GM12878 (cell line): ENCODE results near the gene IPMK. TPM values are rescaled to one million over a fixed set of nuclear protein-coding genes. Genes with fewer than 3 reads are reported as not detected.
"Not testable (repeated sequence)": the region's sequence is repeated elsewhere in the genome, so short reads cannot be mapped to it uniquely, and the experiment has no call there.

ENCODE experiments used
- ATAC-seq: fragments of 200-7000 bp; cut with Tn5 transposase; 3 replicates; pipeline ENCODE4 v1.9.1; 2020; ENCODE audit warnings: mild to moderate bottlenecking, moderate library complexity
- BruUV-seq: library from RNA; stranded (reverse); fragments of 400-500 nt; replicated peaks from 2 replicates; lab custom pipeline; 2021; lab: Mats Ljungman, UMichigan
- CTCF ChIA-PET: fragments of 300-600 bp; sonication (Branson Sonifier 250); formaldehyde crosslinking; extraction: SDS; loops from one replicate; lab custom pipeline; 2021; ENCODE audit warnings: inconsistent platforms; lab: Yijun Ruan, JAX
- POLR2A ChIA-PET: fragments of 350-600 bp; formaldehyde crosslinking; extraction: SDS; loops from one replicate; lab custom pipeline; 2021; ENCODE audit warnings: inconsistent platforms; lab: Charles Lee
- RAD21 ChIA-PET: fragments of 300-600 bp; sonication (Branson Sonifier 250); formaldehyde crosslinking; loops from one replicate; lab custom pipeline; 2023; ENCODE audit warnings: antibody characterized with exemption; ENCODE audit not compliant: unreplicated experiment; lab: Charles Lee
- SMC1A ChIA-PET: fragments of 300-600 bp; sonication (Branson Sonifier 250); formaldehyde crosslinking; loops from one replicate; lab custom pipeline; 2023; ENCODE audit not compliant: unreplicated experiment, uncharacterized antibody; lab: Charles Lee
- DNase-seq: peaks from one replicate; pipeline ENCODE4 v3.0.0-alpha.2; 2011; ENCODE audit warnings: low read depth, low spot score
- FAIRE-seq: peaks from 3 replicates; lab custom pipeline; 2011; peaks lifted over from hg19 to GRCh38; lab: Jason Lieb, UNC
- H2AFZ ChIP-seq: 2 replicates; pipeline ENCODE4 v1.6.0; 2011; ENCODE audit warnings: low read depth, low read length, control low read depth; ENCODE audit not compliant: control insufficient read depth
- H3K27ac ChIP-seq: 2 replicates; pipeline ENCODE4 v1.5.1; 2011; ENCODE audit warnings: control low read depth; ENCODE audit not compliant: control insufficient read depth, insufficient read depth
- H3K27me3 ChIP-seq, 2 experiments: replicated peaks in 1 of 2; 2 replicates each; pipeline versions ENCODE4 v1.6.0 to v1.6.1; 2011; ENCODE audit warnings: low read length in 1 of 2; ENCODE audit not compliant: control insufficient read depth in 2 of 2, insufficient read depth in 2 of 2
- H3K36me3 ChIP-seq, 2 experiments: 2 replicates each; pipeline ENCODE4 v1.5.1; 2011; ENCODE audit warnings: low read length in 1 of 2; ENCODE audit not compliant: control insufficient read depth in 2 of 2, insufficient read depth in 2 of 2
- H3K4me1 ChIP-seq: 2 replicates; pipeline ENCODE4 v1.6.1; 2011; ENCODE audit warnings: mild to moderate bottlenecking, low read length, moderate library complexity, mixed read lengths; ENCODE audit not compliant: control insufficient read depth, insufficient read depth
- H3K4me2 ChIP-seq: 2 replicates; pipeline ENCODE4 v1.6.0; 2011; ENCODE audit warnings: control low read depth; ENCODE audit not compliant: control insufficient read depth, insufficient read depth
- H3K4me3 ChIP-seq: fragments of 200-600 bp; sonication (generic); 2 replicates; pipeline ENCODE4 v1.5.1; 2016
- H3K79me2 ChIP-seq: 2 replicates; pipeline ENCODE4 v1.6.0; 2011; ENCODE audit warnings: low read length; ENCODE audit not compliant: control insufficient read depth, insufficient read depth
- H3K9ac ChIP-seq: 2 replicates; pipeline ENCODE4 v1.8.0; 2011; ENCODE audit warnings: low read length, control low read depth, mixed read lengths; ENCODE audit not compliant: control insufficient read depth, insufficient read depth
- H3K9me3 ChIP-seq: replicated peaks from 3 replicates; pipeline ENCODE4 v1.5.1; 2011; ENCODE audit warnings: mild to moderate bottlenecking, low read length; ENCODE audit not compliant: control insufficient read depth, insufficient read depth
- H4K20me1 ChIP-seq: 2 replicates; pipeline ENCODE4 v1.6.0; 2011; ENCODE audit not compliant: control insufficient read depth, insufficient read depth
- E2F4 ChIP-seq: IDR thresholded peaks from 2 replicates; pipeline ENCODE4 v1.6.1; 2012; ENCODE audit warnings: low read depth, low read length, improper control_type of control experiment
- JUNB ChIP-seq: IDR thresholded peaks from 2 replicates; pipeline ENCODE4 v1.6.1; 2016; ENCODE audit warnings: antibody characterized with exemption, mild to moderate bottlenecking
- WGBS: methylation state at CpG from one replicate; pipeline ENCODE4 v1.1.6; 2016; ENCODE audit warnings: low lambda C conversion rate; ENCODE audit not compliant: insufficient replicate concordance, insufficient coverage; ENCODE audit errors: missing lambda C conversion rate; 5-methylcytosine and 5-hydroxymethylcytosine counted together
- in situ Hi-C: fragments of 300-500 bp; cut with MboI; formaldehyde crosslinking; loops from 9 replicates; pipeline ENCODE4 v1.14.3; 2018; ENCODE audit warnings: mixed read lengths
- intact Hi-C: fragments of 100-400 bp; cut with micrococcal nuclease; formaldehyde crosslinking; loops from one replicate; pipeline ENCODE4 v1.14.2; 2022; ENCODE audit not compliant: unreplicated experiment
- polyA plus RNA-seq, 11 experiments: library from polyadenylated mRNA; depleted of rRNA in 4 of 11; unstranded in 6 of 11; stranded (reverse) in 5 of 11; fragments of >200 nt; fragmentation: Nextera tagmentation in 4 of 11; fragmentation: Illumina TruSeq in 1 of 11; extraction: Ambion mirVana in 4 of 11; extraction: Trizol in 1 of 11; gene quantifications; 1 replicate in 1 of 11; 2 replicates in 10 of 11; pipeline versions ENCODE4 v1.2.1 to v1.2.3, GENCODE V29; 2011 to 2016; ENCODE audit warnings: inconsistent platforms in 2 of 11, missing spikeins in 2 of 11, low read depth in 1 of 11
- total RNA-seq, 4 experiments: library from RNA; depleted of rRNA in 3 of 4; stranded (reverse); fragments of >200 nt in 3 of 4; fragmentation: Illumina TruSeq in 1 of 4; extraction: Trizol in 1 of 4; gene quantifications; 2 replicates each; pipeline versions ENCODE4 v1.2.1 to v1.2.3, GENCODE V29; 2013 to 2021

IPMK gene
- total and polyA plus RNA-seq, 10 of the 15 experiments (the other 5 are each of a cell fraction or from before 2014, with no cell fraction given), result 0.84 to 7.5 (median 3.6) TPM

DNA sequence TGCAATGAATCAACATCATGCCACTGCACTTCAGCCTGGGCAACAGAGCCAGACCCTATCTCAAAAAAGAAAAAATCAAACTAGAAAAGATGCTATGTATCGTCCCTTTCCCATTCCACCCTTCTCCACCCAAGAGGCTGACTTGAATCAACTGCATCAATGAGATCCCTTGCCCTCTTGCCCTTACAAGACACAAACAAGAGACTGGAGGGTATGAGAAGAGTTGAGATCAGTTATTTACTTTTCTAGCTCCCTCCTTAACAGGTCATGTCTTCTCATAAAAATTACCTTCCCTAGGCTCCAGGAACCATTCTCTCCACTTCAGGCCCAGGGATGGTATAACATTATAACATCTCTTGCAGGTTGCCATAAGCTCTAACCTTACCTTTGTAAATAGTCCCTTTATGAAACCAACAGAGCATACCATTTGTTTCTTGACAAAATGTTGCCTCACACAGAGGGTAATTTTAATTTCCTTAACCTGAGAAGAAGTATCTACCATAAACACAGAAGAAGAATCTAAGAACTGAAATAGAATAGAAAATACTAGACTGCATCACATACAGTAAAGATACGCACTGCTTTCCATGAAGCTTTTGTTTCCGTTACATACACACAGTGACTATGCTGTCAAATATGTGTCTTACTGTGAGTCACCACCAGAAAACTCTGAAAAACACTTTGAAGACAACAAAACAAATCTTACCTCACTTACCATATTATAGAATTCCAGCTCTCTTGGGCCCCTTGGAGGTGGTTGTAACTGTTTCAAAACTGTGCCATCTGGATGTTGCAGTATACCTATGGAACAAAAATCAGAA lies 30.5 kb downstream of the IPMK start:
- CTCF ChIA-PET, result no interaction called here
- peaks cover 8% of the 10 kb centered on the region for H3K79me2 ChIP-seq
- BruUV-seq, result no TSS peak

DNA sequence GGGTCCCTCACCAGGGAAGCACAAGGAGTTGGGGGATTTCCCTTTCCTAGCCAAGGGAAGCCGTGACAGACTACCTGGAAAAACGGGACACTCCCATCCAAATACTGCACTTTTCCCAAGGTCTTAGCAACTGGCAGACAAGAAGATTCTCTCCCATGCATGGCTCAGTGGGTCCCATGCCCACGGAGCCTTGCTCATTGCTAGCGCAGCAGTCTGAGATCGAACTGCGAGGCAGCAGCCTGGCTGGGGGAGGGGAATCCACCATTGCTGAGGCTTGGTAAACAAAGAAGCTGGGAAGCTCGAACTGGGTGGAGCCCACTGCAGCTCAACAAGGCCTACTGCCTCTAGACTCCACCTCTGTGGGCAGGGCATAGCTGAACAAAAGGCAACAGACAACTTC lies 37.8 kb downstream of the IPMK start:
- H4K20me1 ChIP-seq, H3K9ac ChIP-seq, H3K4me2 ChIP-seq, DNase-seq, H3K4me3 ChIP-seq, FAIRE-seq, H3K9me3 ChIP-seq, BruUV-seq, intact Hi-C loops, H2AFZ ChIP-seq, in situ Hi-C loops, H3K36me3 ChIP-seq, H3K4me1 ChIP-seq, H3K27me3 ChIP-seq, POLR2A ChIA-PET, RAD21 ChIA-PET, ATAC-seq, H3K79me2 ChIP-seq, H3K27ac ChIP-seq: not testable (repeated sequence)
- WGBS, result 97% methylated on average over 7 of the region's 7 CpGs
- CTCF ChIA-PET, result interaction anchor here (1.2 kb wide), 1 partner anchor 61 kb away, joined by 4 read pairs; no protein-coding TSS in a partner anchor
- SMC1A ChIA-PET, result interaction anchor here (1.4 kb wide), 1 partner anchor 8 kb away, joined by 4 read pairs; no protein-coding TSS in a partner anchor

More for the DNA sequence above, 30.5 kb downstream of the IPMK start:
- intact Hi-C loops, result no loop called here
- FAIRE-seq, result no peak
- Histone ChIP-seq H3K4me3 (no peak overlapping the region), H2AFZ (no peak overlapping the region), H3K27me3 (no peaks in the 10 kb centered on the region), H3K9me3 (no peaks in the 10 kb centered on the region; the same call in 1 of the 3 replicates), H3K4me1 (no peaks in the 10 kb centered on the region), H3K9ac (no peak overlapping the region), H3K36me3 (peaks cover 1 to 9% of the 10 kb centered on the region in 2 experiments), H3K4me2 (no peak overlapping the region), H3K27ac (no peak overlapping the region), H4K20me1 (no peaks in the 10 kb centered on the region)
- ChIA-PET POLR2A (no interaction called here), SMC1A (interaction anchor here (1.2 to 1.5 kb wide), 2 partner anchors 26 to 53 kb away, joined by 3 to 4 read pairs; no protein-coding TSS in a partner anchor), RAD21 (no interaction called here)
- WGBS, result 100% methylated on average over 3 of the region's 3 CpGs
- in situ Hi-C loops, result no loop called here
- DNase-seq, result no peak
- no peak for ATAC-seq
- TF ChIP-seq E2F4 (no peak), JUNB (no peak)
